ENCODE results near the gene SIRPG.

Gene SIRPG

DNA sequence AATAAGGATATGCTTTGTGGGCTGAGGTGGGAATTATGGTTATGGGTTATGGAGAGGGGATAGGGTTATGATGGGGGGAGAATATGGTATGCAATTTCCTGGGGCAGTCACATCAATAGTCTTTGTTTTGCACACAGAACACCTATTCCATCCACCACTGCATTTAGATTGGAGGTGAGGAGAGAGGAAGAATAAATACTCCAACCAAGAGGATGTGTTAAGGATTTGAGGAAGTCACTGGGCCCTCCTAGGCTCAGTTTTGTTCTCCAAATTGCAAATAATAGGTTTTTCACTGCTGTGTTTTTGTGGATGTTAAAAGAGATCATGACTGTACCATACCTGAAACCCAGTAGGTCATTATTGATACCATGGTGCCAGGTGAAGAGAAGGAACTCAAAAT, 29.5 kb upstream of the SIRPG start:
- no peak overlapping the region for H3K4ac ChIP-seq (ENCODE audit: low read depth, low read length)
- no peak overlapping the region for H3K4me3 ChIP-seq (ENCODE audit: low read length)
- H3K56ac ChIP-seq (ENCODE audit: low read length): no peak overlapping the region
- no peaks in the 10 kb centered on the region for H3K79me2 ChIP-seq (ENCODE audit: control insufficient read depth, insufficient read depth, low read length)
- no peak overlapping the region for H3K9ac ChIP-seq (ENCODE audit: low read length)
- no peak overlapping the region for H3K18ac ChIP-seq (ENCODE audit: low read length)
- H2AK5ac ChIP-seq (ENCODE audit: low read length): no peak overlapping the region
- H3K4me2 ChIP-seq (ENCODE audit: low read length): no peak overlapping the region
- H2BK5ac ChIP-seq (ENCODE audit: low read length): no peak overlapping the region
- DNase-seq: no peak
- no peak overlapping the region for H3K27ac ChIP-seq (ENCODE audit: low read depth, low read length)
- no peak overlapping the region for H4K5ac ChIP-seq (ENCODE audit: low read length)
- H3K27me3 ChIP-seq (ENCODE audit: insufficient read depth, low read length, poor library complexity): no peaks in the 10 kb centered on the region
- H3K4me1 ChIP-seq (ENCODE audit: control insufficient read depth, low read depth, low read length): no peaks in the 10 kb centered on the region
- no peak overlapping the region for H4K8ac ChIP-seq (ENCODE audit: low read depth, low read length)
- H2BK15ac ChIP-seq (replicated peaks; ENCODE audit: low read depth): no peak overlapping the region
- no peak overlapping the region for H3K23ac ChIP-seq (ENCODE audit: low read length)
- H2BK120ac ChIP-seq (ENCODE audit: low read depth, low read length): no peak overlapping the region
- H3K79me1 ChIP-seq (ENCODE audit: low read length): no peaks in the 10 kb centered on the region
- H3K36me3 ChIP-seq (ENCODE audit: control insufficient read depth, insufficient read depth, low read length): no peaks in the 10 kb centered on the region

DNA sequence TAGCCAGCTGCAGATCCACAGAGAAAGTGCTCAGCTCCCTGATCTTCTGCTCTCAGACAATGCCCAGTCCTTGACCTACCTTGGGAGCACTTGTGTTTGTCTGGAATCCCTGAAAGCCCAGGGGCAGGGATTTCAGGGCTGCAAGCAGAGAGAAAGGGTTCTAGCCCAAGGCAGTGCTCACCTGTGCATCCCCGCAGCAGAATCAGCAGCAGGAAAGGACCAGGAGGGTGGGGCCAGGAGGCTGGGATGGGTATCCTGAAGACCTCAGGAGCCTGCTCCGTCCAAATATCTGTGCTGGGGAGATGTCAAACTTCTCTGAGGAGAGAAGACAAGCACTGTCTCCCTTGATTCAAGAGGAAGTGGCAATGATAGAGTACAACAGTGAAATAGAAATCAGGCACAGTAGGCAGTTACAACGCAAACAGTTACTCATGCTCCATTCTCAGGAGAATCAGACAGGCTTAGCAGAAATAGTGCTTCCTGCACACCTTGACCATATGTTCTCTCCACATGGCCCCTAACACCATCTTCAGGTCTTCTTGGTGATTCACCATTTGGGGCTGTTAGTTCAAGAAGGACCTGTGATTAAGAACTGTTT, 28.7 kb upstream of the SIRPG start:
- Histone ChIP-seq H3K4me1 (ENCODE audit: control insufficient read depth, low read depth, low read length) (no peaks in the 10 kb centered on the region), H3K4me3 (ENCODE audit: low read length) (no peak overlapping the region), H3K4ac (ENCODE audit: low read depth, low read length) (no peak overlapping the region), H2BK5ac (ENCODE audit: low read length) (no peak overlapping the region), H3K9ac (ENCODE audit: low read length) (no peak overlapping the region), H4K5ac (ENCODE audit: low read length) (no peak overlapping the region), H3K79me2 (ENCODE audit: control insufficient read depth, insufficient read depth, low read length) (no peaks in the 10 kb centered on the region), H3K27ac (ENCODE audit: low read depth, low read length) (no peak overlapping the region), H3K23ac (ENCODE audit: low read length) (no peak overlapping the region), H3K18ac (ENCODE audit: low read length) (no peak overlapping the region), H2AK5ac (ENCODE audit: low read length) (no peak overlapping the region), H3K79me1 (ENCODE audit: low read length) (no peaks in the 10 kb centered on the region), H3K56ac (ENCODE audit: low read length) (no peak overlapping the region), H3K36me3 (ENCODE audit: control insufficient read depth, insufficient read depth, low read length) (no peaks in the 10 kb centered on the region), H3K27me3 (ENCODE audit: insufficient read depth, low read length, poor library complexity) (no peaks in the 10 kb centered on the region), H2BK15ac (replicated peaks; ENCODE audit: low read depth) (no peak overlapping the region), H2BK120ac (ENCODE audit: low read depth, low read length) (no peak overlapping the region), H3K4me2 (ENCODE audit: low read length) (no peak overlapping the region), H4K8ac (ENCODE audit: low read depth, low read length) (no peak overlapping the region)
- no peak for DNase-seq
- WGBS (ENCODE audit: extremely low coverage, insufficient coverage, low lambda C conversion rate): no CpG with 5 or more reads among the region's 3 CpGs

GRCh38 chr20:1685304-1686052, 27.9 kb upstream of the SIRPG start:
- no peak overlapping the region for H3K18ac ChIP-seq (ENCODE audit: low read length)
- no peaks in the 10 kb centered on the region for H3K27me3 ChIP-seq (ENCODE audit: insufficient read depth, low read length, poor library complexity)
- H2BK120ac ChIP-seq (ENCODE audit: low read depth, low read length): no peak overlapping the region
- H3K56ac ChIP-seq (ENCODE audit: low read length): no peak overlapping the region
- no peak overlapping the region for H4K5ac ChIP-seq (ENCODE audit: low read length)
- H2BK5ac ChIP-seq (ENCODE audit: low read length): no peak overlapping the region
- H3K23ac ChIP-seq (ENCODE audit: low read length): no peak overlapping the region
- no peak overlapping the region for H3K4me3 ChIP-seq (ENCODE audit: low read length)
- no peak overlapping the region for H2AK5ac ChIP-seq (ENCODE audit: low read length)
- no peak overlapping the region for H3K4ac ChIP-seq (ENCODE audit: low read depth, low read length)
- no peaks in the 10 kb centered on the region for H3K79me2 ChIP-seq (ENCODE audit: control insufficient read depth, insufficient read depth, low read length)
- no peak overlapping the region for H3K9ac ChIP-seq (ENCODE audit: low read length)
- H3K79me1 ChIP-seq (ENCODE audit: low read length): no peaks in the 10 kb centered on the region
- no peak for DNase-seq
- H3K4me2 ChIP-seq (ENCODE audit: low read length): no peak overlapping the region
- no CpG with 5 or more reads among the region's 5 CpGs for WGBS (ENCODE audit: extremely low coverage, insufficient coverage, low lambda C conversion rate)
- H2BK15ac ChIP-seq (replicated peaks; ENCODE audit: low read depth): no peak overlapping the region
- no peaks in the 10 kb centered on the region for H3K36me3 ChIP-seq (ENCODE audit: control insufficient read depth, insufficient read depth, low read length)
- no peaks in the 10 kb centered on the region for H3K4me1 ChIP-seq (ENCODE audit: control insufficient read depth, low read depth, low read length)
- H3K27ac ChIP-seq (ENCODE audit: low read depth, low read length): no peak overlapping the region
- H4K8ac ChIP-seq (ENCODE audit: low read depth, low read length): no peak overlapping the region

DNA sequence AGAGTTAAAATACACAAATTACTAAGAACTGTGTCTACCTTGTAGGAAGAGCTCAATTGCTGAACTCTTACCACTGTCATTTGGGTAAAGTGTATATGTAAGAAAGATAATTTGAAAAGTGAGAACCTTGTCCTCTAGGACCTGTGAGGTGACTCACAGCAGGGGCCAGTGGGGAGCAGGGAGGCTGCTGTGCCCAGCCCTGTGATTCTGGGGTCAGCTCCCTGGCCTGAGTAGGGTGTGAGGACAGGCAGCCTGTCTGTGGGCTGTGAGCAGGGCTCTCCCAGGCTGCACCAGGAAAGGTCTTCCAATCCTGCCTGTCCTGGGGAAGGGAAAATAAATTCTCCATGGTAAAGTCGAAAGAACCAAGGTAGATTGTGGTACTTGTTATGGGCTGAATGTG, 27.3 kb upstream of the SIRPG start:
- Histone ChIP-seq H4K5ac (ENCODE audit: low read length) (no peak overlapping the region), H4K8ac (ENCODE audit: low read depth, low read length) (no peak overlapping the region), H2BK5ac (ENCODE audit: low read length) (no peak overlapping the region), H3K27me3 (ENCODE audit: insufficient read depth, low read length, poor library complexity) (no peaks in the 10 kb centered on the region), H3K56ac (ENCODE audit: low read length) (no peak overlapping the region), H3K4ac (ENCODE audit: low read depth, low read length) (no peak overlapping the region), H3K79me1 (ENCODE audit: low read length) (no peaks in the 10 kb centered on the region), H3K36me3 (ENCODE audit: control insufficient read depth, insufficient read depth, low read length) (no peaks in the 10 kb centered on the region), H2AK5ac (ENCODE audit: low read length) (no peak overlapping the region), H2BK120ac (ENCODE audit: low read depth, low read length) (no peak overlapping the region), H3K4me3 (ENCODE audit: low read length) (no peak overlapping the region), H3K4me2 (ENCODE audit: low read length) (no peak overlapping the region), H3K79me2 (ENCODE audit: control insufficient read depth, insufficient read depth, low read length) (no peaks in the 10 kb centered on the region), H3K27ac (ENCODE audit: low read depth, low read length) (no peak overlapping the region), H3K23ac (ENCODE audit: low read length) (no peak overlapping the region), H3K4me1 (ENCODE audit: control insufficient read depth, low read depth, low read length) (no peaks in the 10 kb centered on the region), H3K18ac (ENCODE audit: low read length) (no peak overlapping the region), H2BK15ac (replicated peaks; ENCODE audit: low read depth) (no peak overlapping the region), H3K9ac (ENCODE audit: low read length) (no peak overlapping the region)
- WGBS (ENCODE audit: extremely low coverage, insufficient coverage, low lambda C conversion rate): no CpG with 5 or more reads among the region's 1 CpG
- no peak for DNase-seq

DNA sequence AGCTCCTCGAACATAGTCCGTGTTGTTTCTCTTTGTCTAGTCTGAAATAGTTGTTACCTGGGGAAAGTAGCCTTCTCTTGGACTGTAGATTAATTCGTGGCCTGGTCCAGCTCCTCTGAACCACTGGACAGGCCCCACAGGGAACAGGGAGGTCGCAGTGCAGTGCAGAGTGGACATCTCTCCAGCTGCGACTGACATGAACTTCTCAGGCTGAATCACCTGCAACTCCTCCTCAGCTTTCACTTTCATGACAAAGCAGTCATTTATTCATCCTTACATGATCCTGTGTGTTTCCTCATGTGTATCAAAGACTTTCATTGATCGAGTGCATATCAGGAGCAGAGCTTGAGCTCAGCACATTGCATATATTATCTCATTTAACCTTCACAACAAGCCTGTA, 19.1 kb upstream of the SIRPG start:
- Histone ChIP-seq H3K79me1 (ENCODE audit: low read length) (no peaks in the 10 kb centered on the region), H3K56ac (ENCODE audit: low read length) (no peak overlapping the region), H3K4me2 (ENCODE audit: low read length) (no peak overlapping the region), H3K4me1 (ENCODE audit: control insufficient read depth, low read depth, low read length) (no peaks in the 10 kb centered on the region), H4K8ac (ENCODE audit: low read depth, low read length) (no peak overlapping the region), H3K4ac (ENCODE audit: low read depth, low read length) (no peak overlapping the region), H3K27ac (ENCODE audit: low read depth, low read length) (no peak overlapping the region), H3K4me3 (ENCODE audit: low read length) (no peak overlapping the region), H3K18ac (ENCODE audit: low read length) (no peak overlapping the region), H3K79me2 (ENCODE audit: control insufficient read depth, insufficient read depth, low read length) (no peaks in the 10 kb centered on the region), H3K9ac (ENCODE audit: low read length) (no peak overlapping the region), H2BK120ac (ENCODE audit: low read depth, low read length) (no peak overlapping the region), H3K23ac (ENCODE audit: low read length) (no peak overlapping the region), H3K27me3 (ENCODE audit: insufficient read depth, low read length, poor library complexity) (no peaks in the 10 kb centered on the region), H2AK5ac (ENCODE audit: low read length) (no peak overlapping the region), H4K5ac (ENCODE audit: low read length) (no peak overlapping the region), H2BK5ac (ENCODE audit: low read length) (no peak overlapping the region), H3K36me3 (ENCODE audit: control insufficient read depth, insufficient read depth, low read length) (no peaks in the 10 kb centered on the region), H2BK15ac (replicated peaks; ENCODE audit: low read depth) (no peak overlapping the region)
- WGBS (ENCODE audit: extremely low coverage, insufficient coverage, low lambda C conversion rate): no CpG with 5 or more reads among the region's 6 CpGs
- DNase-seq: no peak

Measured in mesendoderm (in vitro differentiated cells).